GM11168 (cell line): ENCODE measurements around the gene ALMS1.

Experiments used
- in situ Hi-C: fragments of 300-500 bp; cut with MboI; formaldehyde crosslinking; loops from one replicate; pipeline ENCODE4 v1.12.0; 2022; ENCODE audit warnings: low sequenced_read_pairs; ENCODE audit not compliant: unreplicated experiment

The ALMS1 gene

DNA sequence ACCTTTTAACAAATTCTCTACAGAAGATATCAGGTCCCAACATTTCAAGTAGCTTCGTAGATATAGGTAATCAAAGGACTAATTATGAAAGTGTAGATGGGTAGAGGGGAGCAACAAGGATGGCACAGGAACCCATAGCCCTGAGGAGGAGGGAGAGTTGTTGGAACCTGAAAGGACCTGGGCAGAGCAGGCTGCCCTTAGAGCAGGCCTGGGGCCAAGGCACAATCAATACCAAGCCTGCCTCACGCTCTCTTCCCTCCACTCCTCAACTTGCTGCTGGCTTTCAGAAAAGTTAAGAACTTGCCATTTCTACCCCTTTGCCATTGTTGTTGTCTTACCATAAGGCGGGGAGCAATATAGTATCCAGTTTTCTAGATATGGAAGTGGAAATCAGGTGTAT lies 266.7 kb downstream of the ALMS1 start:
- in situ Hi-C loops = no loop called here

GRCh38 chr2:73654175-73654574 lies 268.5 kb downstream of the ALMS1 start:
- in situ Hi-C loops = no loop called here
